IMR-90 (cell line): Measurements from ENCODE around the gene UGT1A4. TPM values are rescaled to one million over a fixed set of nuclear protein-coding genes. Genes with fewer than 3 reads are reported as not detected.

Source experiments
- ATAC-seq: fragments of 200-7000 bp; cut with Tn5 transposase; 2 replicates; pipeline ENCODE4 v1.9.1; 2020; ENCODE audit warnings: low read depth, mild to moderate bottlenecking, moderate library complexity
- BruUV-seq: library from RNA; stranded (reverse); fragments of 400-500 nt; replicated peaks from 2 replicates; lab custom pipeline; 2021; lab: Mats Ljungman, UMichigan
- CTCF ChIA-PET: fragments of 300-600 bp; formaldehyde crosslinking; extraction: SDS; loops from one replicate; lab custom pipeline; 2021; ENCODE audit warnings: antibody characterized with exemption; lab: Yijun Ruan, JAX
- POLR2A ChIA-PET: fragments of 300-600 bp; sonication (Branson Sonifier 250); formaldehyde crosslinking; loops from one replicate; lab custom pipeline; 2022; ENCODE audit warnings: antibody characterized with exemption; ENCODE audit not compliant: unreplicated experiment; lab: Charles Lee
- DNase-seq: peaks from one replicate; pipeline ENCODE4 v3.0.0; 2013
- H2AFZ ChIP-seq: replicated peaks from 2 replicates; pipeline ENCODE3; 2013; ENCODE audit warnings: low read length, mild to moderate bottlenecking; ENCODE audit not compliant: poor library complexity
- H2AK5ac ChIP-seq: 2 replicates; pipeline ENCODE4 v1.6.1; 2013; ENCODE audit warnings: low read depth, low read length, inconsistent platforms
- H2AK9ac ChIP-seq: replicated peaks from 2 replicates; pipeline ENCODE3; 2013; ENCODE audit warnings: mild to moderate bottlenecking, low read depth, low read length, moderate library complexity; ENCODE audit not compliant: poor library complexity
- H2BK120ac ChIP-seq: 2 replicates; pipeline ENCODE4 v1.6.1; 2013; ENCODE audit warnings: low read depth, low read length, inconsistent platforms
- H2BK15ac ChIP-seq: 3 replicates; pipeline ENCODE4 v1.6.1; 2013; ENCODE audit warnings: low read depth, low read length, inconsistent platforms
- H2BK20ac ChIP-seq: 2 replicates; pipeline ENCODE4 v1.6.1; 2013; ENCODE audit warnings: low read depth, mild to moderate bottlenecking, inconsistent platforms, low read length, moderate library complexity
- H2BK5ac ChIP-seq: 2 replicates; pipeline ENCODE4 v1.6.1; 2013; ENCODE audit warnings: mild to moderate bottlenecking, low read depth, low read length, inconsistent platforms; ENCODE audit not compliant: poor library complexity, severe bottlenecking
- H3K14ac ChIP-seq: replicated peaks from 2 replicates; pipeline ENCODE4 v1.6.1; 2013; ENCODE audit warnings: low read depth, low read length, inconsistent platforms
- H3K18ac ChIP-seq: 2 replicates; pipeline ENCODE4 v1.6.1; 2013; ENCODE audit warnings: low read depth, low read length, control low read depth
- H3K23ac ChIP-seq: 2 replicates; pipeline ENCODE4 v1.6.1; 2013; ENCODE audit warnings: low read depth, low read length, inconsistent platforms
- H3K27ac ChIP-seq: 2 replicates; pipeline ENCODE4 v1.5.1; 2013; ENCODE audit warnings: mild to moderate bottlenecking, control low read depth, low read length; ENCODE audit not compliant: insufficient read depth
- H3K27me3 ChIP-seq: 2 replicates; pipeline ENCODE4 v1.6.1; 2013; ENCODE audit warnings: low read length; ENCODE audit not compliant: control insufficient read depth, insufficient read depth
- H3K36me3 ChIP-seq: 2 replicates; pipeline ENCODE4 v1.6.1; 2013; ENCODE audit warnings: low read length, mixed read lengths; ENCODE audit not compliant: control insufficient read depth, insufficient read depth
- H3K4ac ChIP-seq: 2 replicates; pipeline ENCODE4 v1.6.1; 2013; ENCODE audit warnings: low read depth, low read length, inconsistent platforms
- H3K4me1 ChIP-seq: 2 replicates; pipeline ENCODE4 v1.6.1; 2013; ENCODE audit warnings: low read length, mixed read lengths; ENCODE audit not compliant: control insufficient read depth, insufficient read depth
- H3K4me2 ChIP-seq: 2 replicates; pipeline ENCODE4 v1.6.1; 2013; ENCODE audit warnings: low read depth, mild to moderate bottlenecking, control low read depth, low read length, moderate library complexity
- H3K4me3 ChIP-seq: 2 replicates; pipeline ENCODE4 v1.5.1; 2013; ENCODE audit warnings: low read depth, mild to moderate bottlenecking, control low read depth, low read length, moderate library complexity; ENCODE audit not compliant: insufficient read depth
- H3K56ac ChIP-seq: 2 replicates; pipeline ENCODE4 v1.6.1; 2013; ENCODE audit warnings: low read length, inconsistent platforms; ENCODE audit not compliant: insufficient read depth; ENCODE audit errors: extremely low read depth
- H3K79me1 ChIP-seq, 2 experiments: 2 replicates each; pipeline ENCODE4 v1.6.1; 2013; ENCODE audit warnings: low read length in 2 of 2, inconsistent platforms in 1 of 2, low read depth in 1 of 2
- H3K9ac ChIP-seq: 2 replicates; pipeline ENCODE4 v1.6.1; 2013; ENCODE audit warnings: low read depth, low read length, control low read depth
- H3K9me1 ChIP-seq: 2 replicates; pipeline ENCODE4 v1.6.1; 2013; ENCODE audit warnings: low read length, inconsistent platforms; ENCODE audit not compliant: insufficient read depth
- H3K9me3 ChIP-seq: 2 replicates; pipeline ENCODE4 v1.6.1; 2013; ENCODE audit warnings: low read length; ENCODE audit not compliant: control insufficient read depth, insufficient read depth
- H4K20me1 ChIP-seq: 2 replicates; pipeline ENCODE4 v1.6.1; 2013; ENCODE audit warnings: low read length, inconsistent platforms; ENCODE audit not compliant: insufficient read depth
- H4K5ac ChIP-seq: 2 replicates; pipeline ENCODE4 v1.6.1; 2013; ENCODE audit warnings: mild to moderate bottlenecking, low read depth, low read length, control low read depth
- H4K8ac ChIP-seq, 2 experiments: 2 replicates each; pipeline ENCODE4 v1.6.1; 2013; ENCODE audit warnings: low read depth in 2 of 2, low read length in 2 of 2, control low read depth in 1 of 2, inconsistent platforms in 1 of 2
- H4K91ac ChIP-seq: 2 replicates; pipeline ENCODE4 v1.6.1; 2013; ENCODE audit warnings: low read depth, low read length, inconsistent platforms; ENCODE audit not compliant: insufficient read depth
- CTCF ChIP-seq: conservative IDR thresholded peaks from 2 replicates; pipeline ENCODE4 v1.5.1; 2012; ENCODE audit warnings: mild to moderate bottlenecking, low read depth, low read length, improper control_type of control experiment
- FOS ChIP-seq: fragments of 150-350 bp; IDR thresholded peaks from 2 replicates; pipeline ENCODE4 v1.6.1; 2016; ENCODE audit warnings: low read depth, low read length
- WGBS, 2 experiments: methylation state at CpG; one replicate each; pipeline versions ENCODE4 v1.1.5 to v1.1.7; 2013; ENCODE audit warnings: missing lambda C conversion rate in 2 of 2; ENCODE audit not compliant: insufficient read length in 1 of 2; ENCODE audit errors: extremely low coverage in 2 of 2; 5-methylcytosine and 5-hydroxymethylcytosine counted together
- dilution Hi-C: fragments of 300-500 bp; cut with HindIII; formaldehyde crosslinking; loops from one replicate; pipeline ENCODE4 v1.14.3; 2018; ENCODE audit warnings: low sequenced_read_pairs; ENCODE audit not compliant: unreplicated experiment
- in situ Hi-C: fragments of 300-500 bp; cut with MboI; formaldehyde crosslinking; loops from 3 replicates; pipeline ENCODE4 v1.14.3; 2019; ENCODE audit warnings: low sequenced_read_pairs, inconsistent platforms, mixed read lengths
- intact Hi-C: fragments of 100-400 bp; cut with micrococcal nuclease; formaldehyde crosslinking; loops from 2 replicates; pipeline ENCODE4 v1.10.0; 2022
- polyA plus RNA-seq, 3 experiments: library from polyadenylated mRNA; depleted of rRNA; stranded (reverse); fragments of >200 nt; gene quantifications; 2 replicates each; pipeline ENCODE4 v1.2.3, GENCODE V29; 2012; ENCODE audit warnings: low replicate concordance in 1 of 3
- total RNA-seq: library from RNA; depleted of rRNA; stranded (reverse); fragments of >200 nt; gene quantifications from 2 replicates; pipeline ENCODE4 v1.2.3, GENCODE V29; 2012

UGT1A4 gene
- total and polyA plus RNA-seq, 2 of the 4 experiments (the other 2 are of a cell fraction) = not detected

- H3K18ac ChIP-seq = no peak overlapping the region
- no peak overlapping the region for H2BK20ac ChIP-seq
- no peak overlapping the region for H4K8ac ChIP-seq
- H3K56ac ChIP-seq = no peak overlapping the region
- no peak overlapping the region for H3K4me2 ChIP-seq
- H3K27ac ChIP-seq = no peak overlapping the region
- no peaks in the 10 kb centered on the region for H3K36me3 ChIP-seq
- BruUV-seq = no TSS peak
- no peaks in the 10 kb centered on the region for H3K9me1 ChIP-seq
- no peak overlapping the region for H3K23ac ChIP-seq
- no peaks in the 10 kb centered on the region for H3K27me3 ChIP-seq
- no peak overlapping the region for H2BK15ac ChIP-seq
- intact Hi-C loops (no loop called here), dilution Hi-C loops (no loop called here), in situ Hi-C loops (no loop called here)
- no peak overlapping the region for H4K91ac ChIP-seq
- no peak overlapping the region for H3K9ac ChIP-seq
- ChIA-PET POLR2A (no interaction called here), CTCF (no interaction called here)
- no peak overlapping the region for H2AK9ac ChIP-seq
- H2AK5ac ChIP-seq = no peak overlapping the region
- H2BK120ac ChIP-seq = no peak overlapping the region
- no peaks in the 10 kb centered on the region for H4K20me1 ChIP-seq
- no peaks in the 10 kb centered on the region for H3K79me1 ChIP-seq
- H2AFZ ChIP-seq = no peak overlapping the region
- H4K5ac ChIP-seq = no peak overlapping the region
- TF ChIP-seq CTCF (no peak), FOS (no peak)
- ATAC-seq (no peak), DNase-seq (no peak)
- H3K4ac ChIP-seq = no peak overlapping the region
- H3K14ac ChIP-seq = no peak overlapping the region
- H3K4me1 ChIP-seq = no peaks in the 10 kb centered on the region
- no CpG with 5 or more reads among the region's 4 CpGs for WGBS, 2 experiments
- no peak overlapping the region for H2BK5ac ChIP-seq
- peaks cover 3% of the 10 kb centered on the region; the same call in 1 of the 2 replicates for H3K9me3 ChIP-seq
- H3K4me3 ChIP-seq = no peak overlapping the region
Observed at GRCh38 chr2:233780771-233781170, 62.2 kb downstream of the UGT1A4 start.
